ENCODE measurements around the gene BTRC. TPM values are rescaled to one million over a fixed set of nuclear protein-coding genes. Genes with fewer than 3 reads are reported as not detected.
A peak's percentile ranks its signal among the peaks of the same experiment; 100 is the strongest.

BTRC gene
- total and polyA plus RNA-seq, 10 of the 15 experiments (the other 5 are each of a cell fraction or from before 2014, with no cell fraction given), result 2.2 to 18.6 (median 8.6) TPM

GRCh38 chr10:101353692-101354327, at the start of gene BTRC (continued):
- TF ChIP-seq PKNOX1 (IDR thresholded peaks at IDR 0.05), result peak; percentile 49; the same call in 1 of the 2 replicates
- TF ChIP-seq SMC3 (IDR thresholded peaks at IDR 0.05; ENCODE audit: borderline replicate concordance, low read length), result 0 out of 2 replicates have a peak, but pooled peaks have one; percentile 1
- TF ChIP-seq SUPT20H (IDR thresholded peaks at IDR 0.05; ENCODE audit: borderline replicate concordance, control insufficient read depth, low read depth, low read length), result no peak
- peak; percentile 70 for TF ChIP-seq LARP7 (IDR thresholded peaks at IDR 0.05)
- TF ChIP-seq, protein P1, sequence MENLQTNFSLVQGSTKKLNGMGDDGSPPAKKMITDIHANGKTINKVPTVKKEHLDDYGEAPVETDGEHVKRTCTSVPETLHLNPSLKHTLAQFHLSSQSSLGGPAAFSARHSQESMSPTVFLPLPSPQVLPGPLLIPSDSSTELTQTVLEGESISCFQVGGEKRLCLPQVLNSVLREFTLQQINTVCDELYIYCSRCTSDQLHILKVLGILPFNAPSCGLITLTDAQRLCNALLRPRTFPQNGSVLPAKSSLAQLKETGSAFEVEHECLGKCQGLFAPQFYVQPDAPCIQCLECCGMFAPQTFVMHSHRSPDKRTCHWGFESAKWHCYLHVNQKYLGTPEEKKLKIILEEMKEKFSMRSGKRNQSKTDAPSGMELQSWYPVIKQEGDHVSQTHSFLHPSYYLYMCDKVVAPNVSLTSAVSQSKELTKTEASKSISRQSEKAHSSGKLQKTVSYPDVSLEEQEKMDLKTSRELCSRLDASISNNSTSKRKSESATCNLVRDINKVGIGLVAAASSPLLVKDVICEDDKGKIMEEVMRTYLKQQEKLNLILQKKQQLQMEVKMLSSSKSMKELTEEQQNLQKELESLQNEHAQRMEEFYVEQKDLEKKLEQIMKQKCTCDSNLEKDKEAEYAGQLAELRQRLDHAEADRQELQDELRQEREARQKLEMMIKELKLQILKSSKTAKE (IDR thresholded peaks at IDR 0.05; ENCODE audit: low read depth, poor library complexity, severe bottlenecking), result no peak
- no peak for TF ChIP-seq IRF3 (IDR thresholded peaks at IDR 0.05)
- no peak for TF ChIP-seq E2F8 (IDR thresholded peaks at IDR 0.05; ENCODE audit: low read depth, partially characterized antibody)
- TF ChIP-seq GATAD2B (conservative IDR thresholded peaks at IDR 0.05; ENCODE audit: low read depth), result peak; percentile 93
- TF ChIP-seq IKZF2 (IDR thresholded peaks at IDR 0.05), result peak; percentile 62 to 73; a peak in 3 of 4 replicates
- peak; percentile 96 for TF ChIP-seq SIN3A (IDR thresholded peaks at IDR 0.05; ENCODE audit: low read depth, low read length)
- TF ChIP-seq, protein P2, sequence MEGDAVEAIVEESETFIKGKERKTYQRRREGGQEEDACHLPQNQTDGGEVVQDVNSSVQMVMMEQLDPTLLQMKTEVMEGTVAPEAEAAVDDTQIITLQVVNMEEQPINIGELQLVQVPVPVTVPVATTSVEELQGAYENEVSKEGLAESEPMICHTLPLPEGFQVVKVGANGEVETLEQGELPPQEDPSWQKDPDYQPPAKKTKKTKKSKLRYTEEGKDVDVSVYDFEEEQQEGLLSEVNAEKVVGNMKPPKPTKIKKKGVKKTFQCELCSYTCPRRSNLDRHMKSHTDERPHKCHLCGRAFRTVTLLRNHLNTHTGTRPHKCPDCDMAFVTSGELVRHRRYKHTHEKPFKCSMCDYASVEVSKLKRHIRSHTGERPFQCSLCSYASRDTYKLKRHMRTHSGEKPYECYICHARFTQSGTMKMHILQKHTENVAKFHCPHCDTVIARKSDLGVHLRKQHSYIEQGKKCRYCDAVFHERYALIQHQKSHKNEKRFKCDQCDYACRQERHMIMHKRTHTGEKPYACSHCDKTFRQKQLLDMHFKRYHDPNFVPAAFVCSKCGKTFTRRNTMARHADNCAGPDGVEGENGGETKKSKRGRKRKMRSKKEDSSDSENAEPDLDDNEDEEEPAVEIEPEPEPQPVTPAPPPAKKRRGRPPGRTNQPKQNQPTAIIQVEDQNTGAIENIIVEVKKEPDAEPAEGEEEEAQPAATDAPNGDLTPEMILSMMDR (IDR thresholded peaks at IDR 0.05 in 2 of 3, conservative IDR thresholded peaks at IDR 0.05 in 1 of 3; ENCODE audit: control insufficient read depth in 2 of 3, extremely low read depth in 1 of 3, insufficient read depth in 1 of 3, low read depth in 3 of 3, low read length in 3 of 3), result no peak
- TF ChIP-seq MEF2B (IDR thresholded peaks at IDR 0.05; ENCODE audit: partially characterized antibody, poor library complexity, severe bottlenecking), result peak; percentile 97
- TF ChIP-seq MYB (IDR thresholded peaks at IDR 0.05; ENCODE audit: borderline replicate concordance, low read depth, low read length), result peak; percentile 57; the same call in 1 of the 2 replicates
- TF ChIP-seq RAD51 (IDR thresholded peaks at IDR 0.05), result no peak
- TF ChIP-seq STAT3 (IDR thresholded peaks at IDR 0.05; ENCODE audit: low read depth, low read length), result peak; percentile 92
- TF ChIP-seq USF1 (IDR thresholded peaks at IDR 0.05; ENCODE audit: borderline replicate concordance, extremely low read length, insufficient read depth, low read depth, low read length), result no peak
- peak; percentile 21; the same call in 1 of the 2 replicates for TF ChIP-seq RFX5 (IDR thresholded peaks at IDR 0.05; ENCODE audit: low read depth, low read length)
- TF ChIP-seq FOXM1 (IDR thresholded peaks at IDR 0.05; ENCODE audit: low read depth, low read length), result no peak
- TF ChIP-seq CBFB (IDR thresholded peaks at IDR 0.05; ENCODE audit: low read depth), result peak; percentile 100

All from GM12878 (cell line).